GM19238 (cell line): ENCODE results near the gene CCL19.
"Not testable (repeated sequence)": the region's sequence is repeated elsewhere in the genome, so short reads cannot be mapped to it uniquely, and the experiment has no call there.

ENCODE experiments used
- DNase-seq: peaks from one replicate; pipeline ENCODE4 v3.0.0; 2011; ENCODE audit warnings: low spot score; ENCODE audit not compliant: insufficient read length

Gene CCL19

GRCh38 chr9:34690983-34691935, at the start of gene CCL19:
Gene CCL19, minus strand, starts transcription at chr9:34691276. Its CDS starts 137 bp downstream, at chr9:34691139.
- no peak for DNase-seq

GRCh38 chr9:34740176-34740575, 49.1 kb upstream of the CCL19 start:
- not testable (repeated sequence) for DNase-seq

GRCh38 chr9:34737677-34738260, 46.7 kb upstream of the CCL19 start:
- DNase-seq = no peak

- no peak for DNase-seq
These were observed 43.6 kb upstream of the CCL19 start for GRCh38 chr9:34734720-34735119.

- DNase-seq = no peak
These were observed 41.8 kb upstream of the CCL19 start for GRCh38 chr9:34732886-34733285.

GRCh38 chr9:34732478-34732877, 41.4 kb upstream of the CCL19 start:
- DNase-seq = no peak

- no peak for DNase-seq
These were observed 32.1 kb upstream of the CCL19 start for GRCh38 chr9:34723141-34723540.

- not testable (repeated sequence) for DNase-seq
These were observed 28.6 kb upstream of the CCL19 start for GRCh38 chr9:34719769-34720025.

- DNase-seq = no peak
These were observed 28.1 kb upstream of the CCL19 start for GRCh38 chr9:34719021-34719768.

- DNase-seq = no peak
These were observed 27.0 kb upstream of the CCL19 start for GRCh38 chr9:34717996-34718614.

GRCh38 chr9:34716711-34717110, 25.6 kb upstream of the CCL19 start:
- DNase-seq = no peak

- no peak for DNase-seq
These were observed 24.7 kb upstream of the CCL19 start for GRCh38 chr9:34715639-34716215.

- no peak for DNase-seq
These were observed 22.9 kb upstream of the CCL19 start for GRCh38 chr9:34714007-34714406.

- no peak for DNase-seq
These were observed 21.1 kb upstream of the CCL19 start for GRCh38 chr9:34712140-34712539.

GRCh38 chr9:34710023-34710422, 18.9 kb upstream of the CCL19 start, which contains the start of gene CCL21:
Gene CCL21, minus strand, starts transcription at chr9:34710136. Its CDS starts 70 bp downstream, at chr9:34710066.
- DNase-seq = no peak

GRCh38 chr9:34709196-34709978, 18.3 kb upstream of the CCL19 start:
- DNase-seq = no peak

- DNase-seq = no peak
These were observed 16.1 kb upstream of the CCL19 start for GRCh38 chr9:34707130-34707529.

- DNase-seq = peak; percentile 68
These were observed 11.0 kb upstream of the CCL19 start for GRCh38 chr9:34701769-34702736.

- peak; percentile 52 for DNase-seq
These were observed 10.1 kb upstream of the CCL19 start for GRCh38 chr9:34701023-34701768.
